Measurements from ENCODE around the gene NCAM2. TPM values are rescaled to one million over a fixed set of nuclear protein-coding genes. Genes with fewer than 3 reads are reported as not detected.
A peak's percentile ranks its signal among the peaks of the same experiment; 100 is the strongest.

The NCAM2 gene
- total RNA-seq, 4 donors from 2014 or later: 0.96 to 1.6 TPM; not detected in 2

- no peak overlapping the region for H3K4me3 ChIP-seq
- in situ Hi-C loops (cut with MboI; ENCODE audit: low pct_ligation_motif_present in 1 of 4, low pct_unique_long_range_greater_than_20kb in 1 of 4, low sequenced_read_pairs in 3 of 4): no loop called here
- H3K27me3 ChIP-seq: no peaks in the 10 kb centered on the region
- no peaks in the 10 kb centered on the region for H3K36me3 ChIP-seq
- H3K9me3 ChIP-seq: peaks cover 0 to 5% of the 10 kb centered on the region in 2 donors
- TF ChIP-seq POLR2A (IDR thresholded peaks at IDR 0.05) (no peak), POLR2AphosphoS5 (IDR thresholded peaks at IDR 0.05) (no peak), EP300 (IDR thresholded peaks at IDR 0.05; ENCODE audit: low read depth) (no peak), CTCF (IDR thresholded peaks at IDR 0.05) (no peak)
- no peak for DNase-seq
- no peak overlapping the region for H3K27ac ChIP-seq
- intact Hi-C loops (cut with DNase I; ENCODE audit: low total_unique reads): no loop called here
- WGBS, 2 donors (ENCODE audit: low coverage in 1 of 2): 68 to 71% methylated on average over 1 of the region's 1 CpG
- no peaks in the 10 kb centered on the region for H3K4me1 ChIP-seq
Measured at GRCh38 chr21:21226472-21226871, 228.3 kb downstream of the NCAM2 start.

- 62 to 69% methylated on average over 3 of the region's 3 CpGs for WGBS, 2 donors (ENCODE audit: low coverage in 1 of 2)
- Histone ChIP-seq H3K4me3 (no peak overlapping the region), H3K9me3 (no peaks in the 10 kb centered on the region), H3K27me3 (no peaks in the 10 kb centered on the region), H3K4me1 (no peaks in the 10 kb centered on the region), H3K36me3 (no peaks in the 10 kb centered on the region), H3K27ac (no peak overlapping the region)
- intact Hi-C loops (cut with DNase I; ENCODE audit: low total_unique reads): no loop called here
- no peak for DNase-seq
- TF ChIP-seq POLR2A (IDR thresholded peaks at IDR 0.05): no peak
- TF ChIP-seq POLR2AphosphoS5 (IDR thresholded peaks at IDR 0.05): no peak
- no peak for TF ChIP-seq EP300 (IDR thresholded peaks at IDR 0.05; ENCODE audit: low read depth)
- TF ChIP-seq CTCF (IDR thresholded peaks at IDR 0.05): no peak
- in situ Hi-C loops (cut with MboI; ENCODE audit: low pct_ligation_motif_present in 1 of 4, low pct_unique_long_range_greater_than_20kb in 1 of 4, low sequenced_read_pairs in 3 of 4): no loop called here
Measured at GRCh38 chr21:21230672-21231071, 232.5 kb downstream of the NCAM2 start.

- H3K27me3 ChIP-seq: no peaks in the 10 kb centered on the region
- DNase-seq: no peak
- in situ Hi-C loops (cut with MboI; ENCODE audit: low pct_ligation_motif_present in 1 of 4, low pct_unique_long_range_greater_than_20kb in 1 of 4, low sequenced_read_pairs in 3 of 4) (no loop called here), intact Hi-C loops (cut with DNase I; ENCODE audit: low total_unique reads) (no loop called here)
- no peaks in the 10 kb centered on the region for H3K4me1 ChIP-seq
- no peak overlapping the region for H3K4me3 ChIP-seq
- no peak overlapping the region for H3K27ac ChIP-seq
- TF ChIP-seq POLR2AphosphoS5 (IDR thresholded peaks at IDR 0.05) (no peak), EP300 (IDR thresholded peaks at IDR 0.05; ENCODE audit: low read depth) (no peak), CTCF (IDR thresholded peaks at IDR 0.05) (no peak), POLR2A (IDR thresholded peaks at IDR 0.05) (no peak)
- WGBS, 2 donors (ENCODE audit: low coverage in 1 of 2): 11 to 32% methylated on average over 1 of the region's 1 CpG
- no peaks in the 10 kb centered on the region for H3K36me3 ChIP-seq
- no peaks in the 10 kb centered on the region for H3K9me3 ChIP-seq
Measured at GRCh38 chr21:21231913-21232312, 233.7 kb downstream of the NCAM2 start.

GRCh38 chr21:21232320-21232719 lies 234.1 kb downstream of the NCAM2 start:
- Histone ChIP-seq H3K36me3 (no peaks in the 10 kb centered on the region), H3K4me1 (no peaks in the 10 kb centered on the region), H3K27ac (no peak overlapping the region), H3K4me3 (no peak overlapping the region), H3K9me3 (no peaks in the 10 kb centered on the region), H3K27me3 (no peaks in the 10 kb centered on the region)
- TF ChIP-seq POLR2AphosphoS5 (IDR thresholded peaks at IDR 0.05): no peak
- TF ChIP-seq CTCF (IDR thresholded peaks at IDR 0.05): peak in 4 of 5 experiments; percentile 17 to 39 (median 27)
- TF ChIP-seq EP300 (IDR thresholded peaks at IDR 0.05; ENCODE audit: low read depth): no peak
- TF ChIP-seq POLR2A (IDR thresholded peaks at IDR 0.05): no peak
- WGBS, 2 donors (ENCODE audit: low coverage in 1 of 2): 18 to 21% methylated on average over 1 of the region's 1 CpG
- peak; percentile 7 for DNase-seq
- in situ Hi-C loops (cut with MboI; ENCODE audit: low pct_ligation_motif_present in 1 of 4, low pct_unique_long_range_greater_than_20kb in 1 of 4, low sequenced_read_pairs in 3 of 4) (no loop called here), intact Hi-C loops (cut with DNase I; ENCODE audit: low total_unique reads) (no loop called here)
